HepG2 (cell line): ENCODE results near the gene FLT3LG. TPM values are rescaled to one million over a fixed set of nuclear protein-coding genes. Genes with fewer than 3 reads are reported as not detected.
A peak's percentile ranks its signal among the peaks of the same experiment; 100 is the strongest.

Experiments used
- CEBPB ChIP-seq: IDR thresholded peaks from 2 replicates; pipeline ENCODE4 v1.6.1; 2011; ENCODE audit warnings: low read depth, low read length, improper control_type of control experiment, borderline replicate concordance
- GZF1 ChIP-seq: sonication (generic); formaldehyde crosslinking; IDR thresholded peaks from 2 replicates; pipeline ENCODE4 v1.5.1; 2020; ENCODE audit warnings: mild to moderate bottlenecking, missing genetic modification reagents
- HDAC1 ChIP-seq: sonication (generic); formaldehyde crosslinking; IDR thresholded peaks from 2 replicates; pipeline ENCODE4 v1.5.1; 2020; ENCODE audit warnings: mild to moderate bottlenecking, missing genetic modification reagents
- ISX ChIP-seq: sonication (generic); formaldehyde crosslinking; conservative IDR thresholded peaks from 2 replicates; pipeline ENCODE4 v1.5.0; 2020; ENCODE audit warnings: missing genetic modification reagents
- KAT7 ChIP-seq: IDR thresholded peaks from 2 replicates; pipeline ENCODE4 v1.6.1; 2018; ENCODE audit warnings: borderline replicate concordance, missing compliant biosample characterization
- KDM5A ChIP-seq: fragments of 200-600 bp; sonication (generic); IDR thresholded peaks from 2 replicates; pipeline ENCODE4 v1.7.0; 2018; ENCODE audit warnings: antibody characterized with exemption, mild to moderate bottlenecking, low read length, borderline replicate concordance
- KLF15 ChIP-seq: sonication (generic); formaldehyde crosslinking; IDR thresholded peaks from 2 replicates; pipeline ENCODE4 v1.8.1; 2023; ENCODE audit warnings: borderline replicate concordance, mild to moderate bottlenecking, inconsistent platforms, missing genetic modification reagents, mixed read lengths
- NAIF1 ChIP-seq: sonication (generic); formaldehyde crosslinking; IDR thresholded peaks from 2 replicates; pipeline ENCODE4 v1.5.0; 2020; ENCODE audit warnings: mild to moderate bottlenecking, missing genetic modification reagents, borderline replicate concordance
- POGZ ChIP-seq: sonication (generic); formaldehyde crosslinking; IDR thresholded peaks from 2 replicates; pipeline ENCODE4 v1.4.0; 2020; ENCODE audit warnings: mild to moderate bottlenecking, missing genetic modification reagents
- SATB2 ChIP-seq: sonication (generic); formaldehyde crosslinking; IDR thresholded peaks from 2 replicates; pipeline ENCODE4 v1.5.0; 2020; ENCODE audit warnings: missing genetic modification reagents
- SIN3A ChIP-seq: IDR thresholded peaks from 2 replicates; pipeline ENCODE4 v1.6.1; 2011; ENCODE audit warnings: low read depth, mild to moderate bottlenecking, control low read depth, low read length, borderline replicate concordance
- SMARCE1 ChIP-seq: fragments of 450-650 bp; IDR thresholded peaks from 2 replicates; pipeline ENCODE4 v1.6.1; 2017; ENCODE audit warnings: borderline replicate concordance
- TCF7 ChIP-seq: sonication (generic); IDR thresholded peaks from 2 replicates; pipeline ENCODE4 v1.6.1; 2016; ENCODE audit warnings: antibody characterized with exemption, low read depth
- ZFP1 ChIP-seq: IDR thresholded peaks from 2 replicates; pipeline ENCODE4 v1.6.1; 2016
- ZNF724P ChIP-seq: sonication (generic); formaldehyde crosslinking; IDR thresholded peaks from 2 replicates; pipeline ENCODE4 v1.8.0; 2022; ENCODE audit warnings: missing genetic modification reagents, borderline replicate concordance
- ZNF773 ChIP-seq: sonication (generic); formaldehyde crosslinking; IDR thresholded peaks from 2 replicates; pipeline ENCODE4 v1.4.0; 2020; ENCODE audit warnings: missing genetic modification reagents, borderline replicate concordance
- ZNF777 ChIP-seq: sonication (generic); formaldehyde crosslinking; IDR thresholded peaks from 2 replicates; pipeline ENCODE4 v1.4.0; 2020; ENCODE audit warnings: missing genetic modification reagents
- ZNF782 ChIP-seq: sonication (generic); formaldehyde crosslinking; IDR thresholded peaks from 2 replicates; pipeline ENCODE4 v1.4.0; 2020; ENCODE audit warnings: missing genetic modification reagents, mild to moderate bottlenecking, borderline replicate concordance
- ZNF850 ChIP-seq: sonication (generic); formaldehyde crosslinking; conservative IDR thresholded peaks from 2 replicates; pipeline ENCODE4 v1.9.0; 2021; ENCODE audit warnings: mild to moderate bottlenecking, missing genetic modification reagents
- polyA plus RNA-seq, 8 experiments: library from polyadenylated mRNA; depleted of rRNA in 3 of 8; stranded (reverse) in 7 of 8; unstranded in 1 of 8; fragments of >200 nt; fragmentation: Illumina TruSeq in 4 of 8; extraction: Trizol in 4 of 8; gene quantifications; 2 replicates each; pipeline versions ENCODE4 v1.2.1 to v1.2.3, GENCODE V29; 2011 to 2016; ENCODE audit warnings: low read depth in 4 of 8, missing spikeins in 1 of 8, mixed read lengths in 1 of 8; ENCODE audit not compliant: insufficient read depth in 1 of 8
- total RNA-seq, 5 experiments: library from RNA; depleted of rRNA; stranded (reverse); fragments of >200 nt; fragmentation: Illumina TruSeq; extraction: Trizol; gene quantifications; 2 replicates each; pipeline ENCODE4 v1.2.3, GENCODE V29; 2016; ENCODE audit warnings: low read depth in 1 of 5
- TF ChIP-seq, protein P1 (sequence below): sonication (generic); formaldehyde crosslinking; IDR thresholded peaks from 2 replicates; pipeline ENCODE4 v1.5.0; 2020; ENCODE audit warnings: mild to moderate bottlenecking, missing genetic modification reagents
- TF ChIP-seq, protein P2 (sequence below): sonication (generic); formaldehyde crosslinking; conservative IDR thresholded peaks from 2 replicates; pipeline ENCODE4 v1.8.0; 2022; ENCODE audit warnings: missing genetic modification reagents
- TF ChIP-seq, protein P3 (sequence below): sonication (generic); formaldehyde crosslinking; IDR thresholded peaks from 2 replicates; pipeline ENCODE4 v1.5.0; 2020; ENCODE audit warnings: mild to moderate bottlenecking, missing genetic modification reagents, borderline replicate concordance

FLT3LG gene
- total and polyA plus RNA-seq, 2 of the 13 experiments (the other 11 are each of a cell fraction or from before 2014, with no cell fraction given), result 1.5 to 2.6 TPM

DNA sequence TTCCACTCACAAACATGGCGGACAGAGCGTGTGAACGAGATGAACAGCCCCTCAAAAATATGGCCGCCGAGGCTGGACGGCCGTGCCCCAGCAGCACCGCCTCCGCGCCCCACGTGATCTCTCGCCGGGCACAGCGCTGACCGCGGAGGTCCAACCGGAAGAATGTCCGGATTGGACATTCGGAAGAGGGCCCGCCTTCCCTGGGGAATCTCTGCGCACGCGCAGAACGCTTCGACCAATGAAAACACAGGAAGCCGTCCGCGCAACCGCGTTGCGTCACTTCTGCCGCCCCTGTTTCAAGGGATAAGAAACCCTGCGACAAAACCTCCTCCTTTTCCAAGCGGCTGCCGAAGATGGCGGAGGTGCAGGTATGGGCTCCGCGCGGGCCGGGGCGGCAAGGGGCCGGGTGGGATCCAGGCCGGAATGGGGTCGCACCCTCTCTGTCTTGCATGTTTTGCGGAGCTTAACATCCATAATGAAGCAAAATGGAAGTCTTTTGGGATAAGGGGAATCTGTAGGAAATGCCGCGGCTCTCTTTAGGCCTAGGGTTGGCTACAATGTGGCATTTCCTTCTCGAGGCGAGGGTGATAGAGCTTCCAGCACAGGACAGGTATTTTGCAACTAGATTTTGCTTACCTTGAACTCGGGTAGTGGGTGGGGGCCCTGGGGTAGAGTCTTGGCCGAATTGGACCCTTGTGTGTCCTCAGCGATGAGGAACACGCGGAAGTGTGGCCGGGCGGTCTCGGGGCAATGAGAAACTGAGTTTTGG is 13.4 kb downstream of the FLT3LG start, which contains the start of gene RPL13A (continued):
- TF ChIP-seq ZNF850 (CRISPR knock-in tag) (no peak), ZFP1 (CRISPR knock-in tag) (0 out of 2 replicates have a peak, but pooled peaks have one; percentile 83), KAT7 (CRISPR knock-in tag) (peak; percentile 87; the same call in 1 of the 2 replicates), NAIF1 (CRISPR knock-in tag) (peak; percentile 47; the same call in 1 of the 2 replicates), ZNF724P (CRISPR knock-in tag) (0 out of 2 replicates have a peak, but pooled peaks have one; percentile 82), SIN3A (peak; percentile 89), TCF7 (no peak), ZNF782 (CRISPR knock-in tag) (no peak), KDM5A (no peak; the same call in 1 of the 2 replicates), SATB2 (CRISPR knock-in tag) (peak; percentile 81), POGZ (peak; percentile 55), SMARCE1 (no peak), GZF1 (CRISPR knock-in tag) (no peak), ISX (CRISPR knock-in tag) (no peak), HDAC1 (CRISPR knock-in tag) (peak; percentile 76), CEBPB (peak; percentile 99), KLF15 (no peak), ZNF777 (CRISPR knock-in tag) (0 out of 2 replicates have a peak, but pooled peaks have one; percentile 34), ZNF773 (CRISPR knock-in tag) (0 out of 2 replicates have a peak, but pooled peaks have one; percentile 55)
- TF ChIP-seq, protein P1, sequence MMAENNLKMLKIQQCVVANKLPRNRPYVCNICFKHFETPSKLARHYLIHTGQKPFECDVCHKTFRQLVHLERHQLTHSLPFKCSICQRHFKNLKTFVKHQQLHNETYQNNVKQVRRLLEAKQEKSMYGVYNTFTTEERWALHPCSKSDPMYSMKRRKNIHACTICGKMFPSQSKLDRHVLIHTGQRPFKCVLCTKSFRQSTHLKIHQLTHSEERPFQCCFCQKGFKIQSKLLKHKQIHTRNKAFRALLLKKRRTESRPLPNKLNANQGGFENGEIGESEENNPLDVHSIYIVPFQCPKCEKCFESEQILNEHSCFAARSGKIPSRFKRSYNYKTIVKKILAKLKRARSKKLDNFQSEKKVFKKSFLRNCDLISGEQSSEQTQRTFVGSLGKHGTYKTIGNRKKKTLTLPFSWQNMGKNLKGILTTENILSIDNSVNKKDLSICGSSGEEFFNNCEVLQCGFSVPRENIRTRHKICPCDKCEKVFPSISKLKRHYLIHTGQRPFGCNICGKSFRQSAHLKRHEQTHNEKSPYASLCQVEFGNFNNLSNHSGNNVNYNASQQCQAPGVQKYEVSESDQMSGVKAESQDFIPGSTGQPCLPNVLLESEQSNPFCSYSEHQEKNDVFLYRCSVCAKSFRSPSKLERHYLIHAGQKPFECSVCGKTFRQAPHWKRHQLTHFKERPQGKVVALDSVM, result peak; percentile 84
- TF ChIP-seq, protein P2, sequence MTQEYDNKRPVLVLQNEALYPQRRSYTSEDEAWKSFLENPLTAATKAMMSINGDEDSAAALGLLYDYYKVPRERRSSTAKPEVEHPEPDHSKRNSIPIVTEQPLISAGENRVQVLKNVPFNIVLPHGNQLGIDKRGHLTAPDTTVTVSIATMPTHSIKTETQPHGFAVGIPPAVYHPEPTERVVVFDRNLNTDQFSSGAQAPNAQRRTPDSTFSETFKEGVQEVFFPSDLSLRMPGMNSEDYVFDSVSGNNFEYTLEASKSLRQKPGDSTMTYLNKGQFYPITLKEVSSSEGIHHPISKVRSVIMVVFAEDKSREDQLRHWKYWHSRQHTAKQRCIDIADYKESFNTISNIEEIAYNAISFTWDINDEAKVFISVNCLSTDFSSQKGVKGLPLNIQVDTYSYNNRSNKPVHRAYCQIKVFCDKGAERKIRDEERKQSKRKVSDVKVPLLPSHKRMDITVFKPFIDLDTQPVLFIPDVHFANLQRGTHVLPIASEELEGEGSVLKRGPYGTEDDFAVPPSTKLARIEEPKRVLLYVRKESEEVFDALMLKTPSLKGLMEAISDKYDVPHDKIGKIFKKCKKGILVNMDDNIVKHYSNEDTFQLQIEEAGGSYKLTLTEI (CRISPR knock-in tag), result no peak
- TF ChIP-seq, protein P3, sequence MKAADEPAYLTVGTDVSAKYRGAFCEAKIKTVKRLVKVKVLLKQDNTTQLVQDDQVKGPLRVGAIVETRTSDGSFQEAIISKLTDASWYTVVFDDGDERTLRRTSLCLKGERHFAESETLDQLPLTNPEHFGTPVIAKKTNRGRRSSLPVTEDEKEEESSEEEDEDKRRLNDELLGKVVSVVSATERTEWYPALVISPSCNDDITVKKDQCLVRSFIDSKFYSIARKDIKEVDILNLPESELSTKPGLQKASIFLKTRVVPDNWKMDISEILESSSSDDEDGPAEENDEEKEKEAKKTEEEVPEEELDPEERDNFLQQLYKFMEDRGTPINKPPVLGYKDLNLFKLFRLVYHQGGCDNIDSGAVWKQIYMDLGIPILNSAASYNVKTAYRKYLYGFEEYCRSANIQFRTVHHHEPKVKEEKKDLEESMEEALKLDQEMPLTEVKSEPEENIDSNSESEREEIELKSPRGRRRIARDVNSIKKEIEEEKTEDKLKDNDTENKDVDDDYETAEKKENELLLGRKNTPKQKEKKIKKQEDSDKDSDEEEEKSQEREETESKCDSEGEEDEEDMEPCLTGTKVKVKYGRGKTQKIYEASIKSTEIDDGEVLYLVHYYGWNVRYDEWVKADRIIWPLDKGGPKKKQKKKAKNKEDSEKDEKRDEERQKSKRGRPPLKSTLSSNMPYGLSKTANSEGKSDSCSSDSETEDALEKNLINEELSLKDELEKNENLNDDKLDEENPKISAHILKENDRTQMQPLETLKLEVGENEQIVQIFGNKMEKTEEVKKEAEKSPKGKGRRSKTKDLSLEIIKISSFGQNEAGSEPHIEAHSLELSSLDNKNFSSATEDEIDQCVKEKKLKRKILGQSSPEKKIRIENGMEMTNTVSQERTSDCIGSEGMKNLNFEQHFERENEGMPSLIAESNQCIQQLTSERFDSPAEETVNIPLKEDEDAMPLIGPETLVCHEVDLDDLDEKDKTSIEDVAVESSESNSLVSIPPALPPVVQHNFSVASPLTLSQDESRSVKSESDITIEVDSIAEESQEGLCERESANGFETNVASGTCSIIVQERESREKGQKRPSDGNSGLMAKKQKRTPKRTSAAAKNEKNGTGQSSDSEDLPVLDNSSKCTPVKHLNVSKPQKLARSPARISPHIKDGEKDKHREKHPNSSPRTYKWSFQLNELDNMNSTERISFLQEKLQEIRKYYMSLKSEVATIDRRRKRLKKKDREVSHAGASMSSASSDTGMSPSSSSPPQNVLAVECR (CRISPR knock-in tag), result peak; percentile 82; the same call in 1 of the 2 replicates
